SKM-1 treated with dmso at 0.1 percent for 144 hours (cell line): ENCODE measurements around the gene RASSF3.

Source experiments
- DNase-seq: peaks from one replicate; lab custom pipeline; 2025; ENCODE audit not compliant: unreplicated experiment; lab: John Stamatoyannopoulos, UW

The RASSF3 gene

GRCh38 chr12:64722835-64723234 is 112.5 kb downstream of the RASSF3 start:
- DNase-seq = no peak

- DNase-seq = no peak
Observed at GRCh38 chr12:64723630-64724029, 113.3 kb downstream of the RASSF3 start.

GRCh38 chr12:64724201-64724745 is 114.0 kb downstream of the RASSF3 start:
- DNase-seq = no peak

GRCh38 chr12:64729909-64730587 is 119.8 kb downstream of the RASSF3 start:
- DNase-seq = peak; percentile 8

- no peak for DNase-seq
Observed at GRCh38 chr12:64730588-64730969, 120.3 kb downstream of the RASSF3 start.

GRCh38 chr12:64731683-64732082 is 121.4 kb downstream of the RASSF3 start:
- no peak for DNase-seq

GRCh38 chr12:64733857-64734256 is 123.6 kb downstream of the RASSF3 start:
- no peak for DNase-seq

- DNase-seq = no peak
Observed at GRCh38 chr12:64735442-64735841, 125.1 kb downstream of the RASSF3 start.

GRCh38 chr12:64736771-64737170 is 126.5 kb downstream of the RASSF3 start:
- no peak for DNase-seq

- no peak for DNase-seq
Observed at GRCh38 chr12:64737539-64737938, 127.2 kb downstream of the RASSF3 start.

GRCh38 chr12:64739778-64740177 is 129.5 kb downstream of the RASSF3 start:
- DNase-seq = no peak

- DNase-seq = peak; percentile 14
Observed at GRCh38 chr12:64740646-64741045, 130.4 kb downstream of the RASSF3 start.

- DNase-seq = no peak
Observed at GRCh38 chr12:64742416-64742815, 132.1 kb downstream of the RASSF3 start.

- DNase-seq = no peak
Observed at GRCh38 chr12:64743206-64743605, 132.9 kb downstream of the RASSF3 start.

GRCh38 chr12:64744422-64745258 is 134.3 kb downstream of the RASSF3 start:
- no peak for DNase-seq

- no peak for DNase-seq
Observed at GRCh38 chr12:64745259-64745807, 135.0 kb downstream of the RASSF3 start.

- DNase-seq = no peak
Observed at GRCh38 chr12:64745980-64746379, 135.7 kb downstream of the RASSF3 start.

- no peak for DNase-seq
Observed at GRCh38 chr12:64746663-64747062, 136.4 kb downstream of the RASSF3 start.
